Measurements from ENCODE around the gene NONO.
"Not testable (repeated sequence)": the region's sequence is repeated elsewhere in the genome, so short reads cannot be mapped to it uniquely, and the experiment has no call there.

NONO gene

DNA sequence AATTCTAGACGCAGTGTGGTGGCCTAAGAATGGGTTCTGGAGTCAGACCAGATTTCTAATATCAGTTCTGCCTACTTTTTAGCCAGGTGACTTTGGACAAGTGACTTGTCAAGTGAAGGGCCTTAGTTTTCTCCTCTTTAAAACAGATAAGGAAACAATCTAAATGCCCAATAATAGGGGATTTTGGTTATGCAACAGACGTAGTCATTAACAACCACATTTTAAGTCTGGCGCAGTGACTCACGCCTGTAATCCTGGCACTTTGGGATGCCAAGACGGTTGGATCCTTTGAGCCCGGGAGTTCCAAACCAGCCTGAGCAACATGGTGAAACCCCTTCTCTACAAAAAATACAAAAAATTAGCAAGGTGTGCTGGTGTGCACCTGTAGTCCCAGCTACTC is 27.4 kb upstream of the NONO start:
- ATAC-seq (replicated peaks): no peak
- no peak for DNase-seq
- H3K4me3 Mint-ChIP-seq: peak overlapping the region in 1 of 2 donors; percentile 89
- H3K36me3 Mint-ChIP-seq: peaks cover 2 to 3% of the 10 kb centered on the region in 2 donors
- peaks cover 15 to 32% of the 10 kb centered on the region in 2 donors for H3K4me1 Mint-ChIP-seq
- H3K27me3 Mint-ChIP-seq: no peaks in the 10 kb centered on the region
- no peaks in the 10 kb centered on the region for H3K9me3 Mint-ChIP-seq
- H3K27ac Mint-ChIP-seq: no peak overlapping the region

DNA sequence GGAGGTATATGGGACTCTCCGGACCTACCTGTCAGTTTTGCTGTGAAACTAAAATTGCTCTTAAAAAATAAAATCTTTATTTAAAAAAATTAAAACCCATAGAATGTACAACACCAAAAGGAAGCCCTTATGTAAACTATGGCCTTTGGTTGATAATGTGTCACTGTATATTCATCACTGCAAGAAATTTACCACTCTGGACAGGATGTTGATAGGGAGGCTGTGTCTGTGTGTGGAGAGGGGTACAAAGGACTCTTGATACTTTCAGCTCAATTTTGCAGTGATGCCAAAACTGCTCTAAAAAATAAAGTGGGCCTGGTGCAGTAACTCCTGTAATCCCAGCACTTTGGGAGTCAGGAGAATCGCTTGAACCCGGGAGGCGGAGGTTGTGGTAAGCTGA is 26.6 kb upstream of the NONO start:
- peaks cover 0 to 3% of the 10 kb centered on the region in 2 donors for H3K36me3 Mint-ChIP-seq
- H3K27me3 Mint-ChIP-seq: no peaks in the 10 kb centered on the region
- peaks cover 11 to 24% of the 10 kb centered on the region in 2 donors for H3K4me1 Mint-ChIP-seq
- H3K4me3 Mint-ChIP-seq: no peak overlapping the region
- no peaks in the 10 kb centered on the region for H3K9me3 Mint-ChIP-seq
- ATAC-seq (replicated peaks): no peak
- no peak for DNase-seq
- no peak overlapping the region for H3K27ac Mint-ChIP-seq

DNA sequence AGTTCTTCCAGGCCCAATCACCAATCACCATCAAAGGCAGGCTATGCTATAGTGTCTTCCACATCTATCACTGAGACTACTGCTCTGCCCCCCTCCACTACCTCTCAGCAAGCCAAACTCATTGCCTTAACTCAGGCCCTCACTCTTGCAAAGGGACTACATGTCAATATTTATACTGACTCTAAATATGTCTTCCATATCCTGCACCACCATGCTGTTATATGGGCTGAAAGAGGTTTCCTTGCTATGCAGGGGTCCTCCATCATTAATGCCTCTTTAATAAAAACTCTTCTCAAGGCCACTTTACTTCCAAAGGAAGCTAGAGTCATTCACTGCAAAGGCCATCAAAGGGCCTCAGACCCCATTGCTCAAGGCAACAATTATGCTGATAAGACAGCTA is 14.8 kb upstream of the NONO start:
- H3K36me3 Mint-ChIP-seq; ATAC-seq (replicated peaks); H3K27ac Mint-ChIP-seq; H3K9me3 Mint-ChIP-seq; H3K4me3 Mint-ChIP-seq; H3K27me3 Mint-ChIP-seq; H3K4me1 Mint-ChIP-seq; DNase-seq: not testable (repeated sequence)

DNA sequence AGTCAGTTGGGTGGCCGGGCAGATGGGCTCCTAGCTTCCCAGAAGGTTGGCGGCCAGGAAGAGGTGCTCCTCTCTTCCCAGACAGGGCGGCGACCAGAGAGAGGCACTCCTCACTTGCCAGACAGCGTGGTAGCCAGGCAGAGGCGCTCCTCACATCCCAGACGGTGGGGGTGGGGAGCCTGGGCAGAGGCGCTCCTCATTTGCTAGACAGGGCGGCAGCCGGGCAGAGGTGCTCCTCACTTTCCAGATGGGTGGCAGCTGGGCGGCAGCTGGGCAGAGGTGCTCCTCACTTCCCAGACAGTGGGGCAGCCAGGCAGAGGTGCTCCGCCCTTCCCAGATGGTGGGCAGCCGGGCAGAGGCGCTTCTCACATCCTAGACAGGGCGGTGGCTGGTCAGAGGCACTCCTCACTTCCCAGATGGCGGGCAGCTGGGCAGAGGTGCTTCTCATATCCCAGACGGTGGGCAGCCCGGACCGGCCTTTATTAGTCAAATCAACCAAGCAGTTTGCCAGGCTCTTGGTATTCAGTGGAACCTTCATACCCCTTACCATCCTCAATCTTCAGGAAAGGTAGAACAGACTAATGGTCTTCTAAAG is 13.5 kb upstream of the NONO start:
- Mint-ChIP-seq H3K9me3 (no peaks in the 10 kb centered on the region), H3K4me1 (no peaks in the 10 kb centered on the region), H3K36me3 (peaks cover 0 to 6% of the 10 kb centered on the region in 2 donors), H3K27me3 (no peaks in the 10 kb centered on the region), H3K27ac (no peak overlapping the region), H3K4me3 (no peak overlapping the region)
- ATAC-seq (replicated peaks) (no peak), DNase-seq (no peak)

DNA sequence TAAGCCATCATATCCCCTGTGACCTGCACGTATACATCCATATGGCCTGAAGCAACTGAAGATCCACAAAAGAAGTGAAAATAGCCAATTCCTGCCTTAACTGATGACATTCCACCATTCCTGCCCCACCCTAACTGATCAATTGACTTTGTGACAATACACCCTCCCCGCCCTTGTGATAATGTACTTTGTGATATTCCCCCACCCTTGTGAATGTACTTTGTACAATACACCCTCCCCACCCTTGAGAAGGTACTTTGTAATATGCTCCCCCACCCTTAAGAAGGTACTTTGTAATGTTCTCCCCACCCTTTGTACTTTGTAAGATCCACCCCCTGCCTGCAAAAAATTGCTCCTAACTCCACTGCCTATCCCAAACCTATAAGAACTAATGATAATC is 11.1 kb upstream of the NONO start:
- H3K27ac Mint-ChIP-seq; H3K4me1 Mint-ChIP-seq; H3K9me3 Mint-ChIP-seq; DNase-seq; ATAC-seq (replicated peaks); H3K36me3 Mint-ChIP-seq; H3K27me3 Mint-ChIP-seq; H3K4me3 Mint-ChIP-seq: not testable (repeated sequence)

DNA sequence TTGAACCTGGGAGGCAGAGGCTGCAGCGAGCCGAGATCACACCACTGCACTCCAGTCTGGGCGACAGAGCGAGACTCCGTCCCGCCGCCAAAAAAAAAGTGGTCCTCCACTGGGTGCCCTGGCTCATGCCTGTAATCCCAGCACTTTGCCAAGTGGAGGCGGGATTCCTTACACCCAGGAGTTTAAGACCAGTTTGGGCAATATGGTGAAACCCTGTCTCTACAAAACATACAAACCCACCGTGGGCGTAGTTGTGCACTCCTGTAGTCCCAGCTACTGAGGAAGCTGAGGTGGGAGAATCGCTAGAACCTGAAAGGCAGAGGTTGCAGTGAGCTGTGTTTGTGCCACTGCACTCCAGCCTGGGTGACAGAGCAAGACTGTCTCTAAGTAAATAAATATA is 2.1 kb upstream of the NONO start:
- not testable (repeated sequence) for H3K4me3 Mint-ChIP-seq; H3K9me3 Mint-ChIP-seq; H3K36me3 Mint-ChIP-seq; H3K4me1 Mint-ChIP-seq; ATAC-seq (replicated peaks); H3K27me3 Mint-ChIP-seq; H3K27ac Mint-ChIP-seq; DNase-seq

DNA sequence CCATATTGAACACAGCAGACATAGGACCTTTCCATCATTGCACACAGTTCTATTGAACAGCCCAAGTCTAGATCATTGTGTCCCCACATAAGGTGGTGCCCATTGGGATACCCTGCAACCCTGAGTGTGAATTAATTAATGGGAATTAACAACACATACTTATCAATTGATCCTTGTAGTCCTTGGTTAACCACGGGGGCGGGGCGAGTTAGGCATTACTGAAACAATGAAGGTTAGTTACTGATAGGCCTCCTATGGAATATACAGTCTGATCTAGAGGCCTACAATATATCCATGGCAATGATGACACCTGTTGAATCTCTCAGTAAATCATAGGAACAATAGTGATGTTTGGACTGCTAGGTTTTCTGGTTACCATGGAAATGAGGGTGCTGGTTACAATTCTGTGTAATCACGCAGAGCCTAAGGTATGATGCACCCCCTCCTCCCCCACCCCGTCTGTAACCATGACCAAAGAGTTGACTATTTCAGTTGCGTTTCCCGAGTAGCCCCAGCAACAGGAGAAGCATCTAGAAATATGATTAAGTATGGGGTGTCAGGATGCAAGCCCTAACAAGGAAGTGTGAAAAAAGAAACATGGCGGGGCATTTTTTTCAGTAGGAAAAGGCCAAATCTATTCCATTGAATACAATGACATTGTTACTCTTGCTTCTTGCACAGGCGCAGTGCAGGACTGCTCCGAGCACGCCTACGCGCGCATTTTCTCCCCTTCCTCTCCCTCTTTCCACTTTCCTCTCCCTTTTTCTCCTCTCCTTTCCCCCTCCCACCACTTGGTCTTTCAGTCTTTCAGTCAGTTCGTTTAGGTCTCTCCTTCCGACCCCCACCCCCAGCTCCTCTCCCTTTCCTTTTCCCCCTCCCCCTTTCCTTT is 677 bp upstream of the NONO start:
- H3K27ac Mint-ChIP-seq: peak overlapping the region; percentile 100
- peak overlapping the region; percentile 89 to 98 for H3K4me3 Mint-ChIP-seq
- peaks cover 0 to 2% of the 10 kb centered on the region in 2 donors for H3K4me1 Mint-ChIP-seq
- peaks cover 3 to 7% of the 10 kb centered on the region in 2 donors for H3K36me3 Mint-ChIP-seq
- DNase-seq (no peak), ATAC-seq (replicated peaks) (peak; percentile 55 to 59)
- H3K27me3 Mint-ChIP-seq: no peaks in the 10 kb centered on the region
- no peaks in the 10 kb centered on the region for H3K9me3 Mint-ChIP-seq

DNA sequence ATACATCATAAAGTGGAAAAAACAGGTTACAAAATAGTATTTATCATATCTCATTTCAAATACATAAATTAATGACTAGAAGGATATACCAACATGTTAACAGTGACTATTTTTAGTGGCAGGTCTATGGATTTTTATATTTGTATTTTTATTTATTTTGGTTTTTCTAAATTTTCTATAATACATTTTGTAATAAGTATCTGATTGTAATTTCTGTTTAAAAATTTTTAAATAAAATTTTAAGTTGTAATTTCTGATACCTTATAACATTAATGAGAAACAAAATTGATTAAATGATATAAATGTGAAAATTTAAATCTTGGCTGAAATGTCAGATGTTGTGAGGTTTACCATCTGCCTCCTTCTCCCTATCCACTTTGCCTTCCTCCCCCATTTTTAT is 2.5 kb downstream of the NONO start:
- Mint-ChIP-seq H3K4me1 (peaks cover 2 to 4% of the 10 kb centered on the region in 2 donors), H3K36me3 (peaks cover 4 to 10% of the 10 kb centered on the region in 2 donors), H3K9me3 (no peaks in the 10 kb centered on the region), H3K27ac (no peak overlapping the region), H3K27me3 (no peaks in the 10 kb centered on the region), H3K4me3 (peak overlapping the region; percentile 14 to 31)
- no peak for DNase-seq
- ATAC-seq (replicated peaks): no peak

DNA sequence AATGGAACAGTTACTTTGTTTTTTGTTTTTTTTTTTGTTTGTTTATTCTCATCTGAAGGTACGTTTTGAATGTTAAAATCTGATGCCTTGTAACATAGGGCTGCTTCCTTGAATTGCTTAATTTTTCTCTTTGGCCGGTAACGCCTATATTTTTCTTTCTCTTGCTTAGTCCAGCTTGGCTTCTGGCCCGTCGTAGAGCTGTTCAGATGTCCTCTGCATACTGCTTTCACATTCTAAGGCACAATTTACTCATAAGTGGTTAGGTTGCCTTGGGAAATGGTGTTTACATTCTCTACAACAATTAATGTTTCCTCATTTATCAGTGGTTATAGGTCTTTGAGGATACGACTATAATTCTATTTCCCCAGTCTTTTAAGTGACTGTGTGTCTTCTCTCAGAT is 7.9 kb downstream of the NONO start:
- Mint-ChIP-seq H3K27ac (no peak overlapping the region), H3K4me3 (no peak overlapping the region), H3K27me3 (no peaks in the 10 kb centered on the region), H3K4me1 (peaks cover 0 to 4% of the 10 kb centered on the region in 2 donors), H3K36me3 (peaks cover 11% of the 10 kb centered on the region in 2 donors), H3K9me3 (no peaks in the 10 kb centered on the region)
- DNase-seq: no peak
- no peak for ATAC-seq (replicated peaks)

DNA sequence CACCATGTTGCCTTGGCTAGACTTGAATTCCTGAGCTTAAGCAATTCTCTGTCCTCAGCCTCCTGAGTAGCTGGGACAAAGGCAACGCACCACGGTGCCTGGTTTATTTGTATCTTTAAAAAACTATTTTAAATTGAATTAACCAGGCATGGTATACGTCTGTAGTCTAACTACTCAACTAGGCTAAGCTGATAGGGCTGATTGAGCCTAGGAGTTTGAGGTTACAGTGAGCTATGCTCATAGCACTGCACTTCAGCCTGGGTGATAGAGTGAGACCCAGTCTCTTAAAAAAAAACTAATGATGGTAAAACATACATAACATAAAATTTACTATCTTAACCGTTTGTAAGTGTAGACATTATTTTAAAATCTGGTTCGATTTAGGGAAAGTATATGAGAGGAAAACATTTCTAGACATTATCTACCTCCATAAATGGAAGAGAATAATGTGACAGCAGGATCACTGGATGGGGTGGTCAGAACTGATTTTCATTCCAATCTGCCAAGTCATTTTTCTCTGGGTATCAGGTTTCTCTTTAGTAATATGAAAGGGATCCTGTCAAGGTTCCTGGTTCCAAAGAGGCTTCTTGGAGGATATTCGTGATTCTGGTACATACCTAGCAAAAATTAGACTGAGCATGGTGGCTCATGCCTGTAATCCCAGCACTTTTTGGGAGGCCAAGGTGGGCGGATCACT is 9.4 kb downstream of the NONO start:
- H3K36me3 Mint-ChIP-seq: peaks cover 11 to 16% of the 10 kb centered on the region in 2 donors
- no peak for ATAC-seq (replicated peaks)
- no peak for DNase-seq
- no peak overlapping the region for H3K4me3 Mint-ChIP-seq
- H3K27me3 Mint-ChIP-seq: no peaks in the 10 kb centered on the region
- H3K9me3 Mint-ChIP-seq: no peaks in the 10 kb centered on the region
- H3K4me1 Mint-ChIP-seq: peaks cover 0 to 4% of the 10 kb centered on the region in 2 donors
- no peak overlapping the region for H3K27ac Mint-ChIP-seq

DNA sequence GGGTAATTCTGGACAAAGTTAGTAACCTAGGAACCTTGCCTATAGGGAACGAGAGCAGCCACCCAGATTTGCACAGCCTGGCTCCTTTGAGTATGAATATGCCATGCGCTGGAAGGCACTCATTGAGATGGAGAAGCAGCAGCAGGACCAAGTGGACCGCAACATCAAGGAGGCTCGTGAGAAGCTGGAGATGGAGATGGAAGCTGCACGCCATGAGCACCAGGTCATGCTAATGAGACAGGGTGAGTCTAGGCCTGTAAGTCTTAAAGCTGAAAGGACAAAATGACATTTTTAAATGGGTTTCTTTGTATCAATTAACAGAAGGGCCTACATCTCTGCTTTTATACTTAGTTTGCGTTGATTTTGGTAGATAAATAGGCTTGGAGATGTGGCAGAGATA is 13.4 kb downstream of the NONO start:
- ATAC-seq (replicated peaks) (no peak), DNase-seq (no peak)
- H3K4me3 Mint-ChIP-seq: no peak overlapping the region
- H3K27me3 Mint-ChIP-seq: peaks cover 0 to 4% of the 10 kb centered on the region in 2 donors
- H3K36me3 Mint-ChIP-seq: peaks cover 15 to 18% of the 10 kb centered on the region in 2 donors
- H3K27ac Mint-ChIP-seq: no peak overlapping the region
- H3K9me3 Mint-ChIP-seq: no peaks in the 10 kb centered on the region
- peaks cover 2 to 13% of the 10 kb centered on the region in 2 donors for H3K4me1 Mint-ChIP-seq

DNA sequence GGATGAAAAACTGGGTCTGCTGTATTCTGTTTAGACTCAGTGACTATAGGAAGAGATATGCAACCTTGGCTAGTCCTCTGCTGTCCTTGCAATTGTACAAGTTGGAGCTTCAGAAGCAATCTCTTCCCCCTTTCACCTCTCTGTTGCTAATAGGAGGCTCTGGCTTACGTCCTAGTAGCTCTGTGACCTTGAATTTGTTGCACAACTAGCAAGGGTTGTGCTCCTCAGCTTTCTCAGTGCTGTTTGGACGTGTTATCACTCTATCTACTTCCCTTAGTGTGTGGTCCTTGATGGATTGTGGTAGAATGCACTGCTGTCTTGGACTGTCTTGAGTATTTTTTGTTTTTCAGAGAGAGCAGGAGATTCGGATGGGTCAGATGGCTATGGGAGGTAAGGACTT is 14.7 kb downstream of the NONO start:
- Mint-ChIP-seq H3K27ac (no peak overlapping the region), H3K36me3 (peaks cover 19 to 21% of the 10 kb centered on the region in 2 donors), H3K9me3 (no peaks in the 10 kb centered on the region), H3K4me3 (no peak overlapping the region), H3K27me3 (peaks cover 0 to 4% of the 10 kb centered on the region in 2 donors), H3K4me1 (peaks cover 5 to 22% of the 10 kb centered on the region in 2 donors)
- ATAC-seq (replicated peaks) (no peak), DNase-seq (no peak)

DNA sequence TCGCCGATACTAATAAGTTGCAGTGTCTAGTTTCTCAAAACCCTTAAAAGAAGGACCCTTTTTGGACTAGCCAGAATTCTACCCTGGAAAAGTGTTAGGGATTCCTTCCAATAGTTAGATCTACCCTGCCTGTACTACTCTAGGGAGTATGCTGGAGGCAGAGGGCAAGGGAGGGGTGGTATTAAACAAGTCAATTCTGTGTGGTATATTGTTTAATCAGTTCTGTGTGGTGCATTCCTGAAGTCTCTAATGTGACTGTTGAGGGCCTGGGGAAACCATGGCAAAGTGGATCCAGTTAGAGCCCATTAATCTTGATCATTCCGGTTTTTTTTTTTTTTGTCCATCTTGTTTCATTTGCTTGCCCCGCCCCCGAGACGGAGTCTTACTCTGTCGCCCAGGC is 16.6 kb downstream of the NONO start:
- not testable (repeated sequence) for H3K9me3 Mint-ChIP-seq; H3K27me3 Mint-ChIP-seq; DNase-seq; H3K4me3 Mint-ChIP-seq; ATAC-seq (replicated peaks)
- peaks cover 5 to 22% of the 10 kb centered on the region in 2 donors for H3K4me1 Mint-ChIP-seq
- H3K36me3 Mint-ChIP-seq: peaks cover 20 to 21% of the 10 kb centered on the region in 2 donors
- H3K27ac Mint-ChIP-seq: peak overlapping the region; percentile 49

DNA sequence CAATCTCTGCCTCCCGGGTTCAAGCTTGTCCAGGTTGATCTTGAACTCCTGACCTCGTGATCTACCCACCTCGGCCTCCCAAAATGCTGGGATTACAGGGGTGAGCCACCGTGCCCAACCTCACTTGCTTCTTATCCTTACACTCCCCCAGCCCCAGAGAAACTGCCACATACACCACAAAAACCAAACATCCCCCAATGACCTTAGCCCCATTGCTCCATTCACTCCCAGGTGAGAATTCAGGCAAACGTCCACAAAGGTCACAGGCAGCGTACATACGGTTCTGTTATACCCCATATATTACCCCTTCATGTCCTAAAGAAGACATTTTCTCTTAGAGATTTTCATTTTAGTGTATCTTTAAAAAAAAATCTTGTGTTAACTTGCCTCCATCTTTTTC is 17.1 kb downstream of the NONO start:
- not testable (repeated sequence) for ATAC-seq (replicated peaks); H3K27me3 Mint-ChIP-seq; H3K4me3 Mint-ChIP-seq; DNase-seq; H3K9me3 Mint-ChIP-seq
- Mint-ChIP-seq H3K36me3 (peaks cover 20 to 21% of the 10 kb centered on the region in 2 donors), H3K4me1 (peaks cover 5 to 22% of the 10 kb centered on the region in 2 donors), H3K27ac (peak overlapping the region; percentile 49)

Data from stimulated activated naive B cell treated with anti-CD40 and anti-IgM and Interleukin-4, amounts not matched to agents 10 μg/mL and 1 μg/mL and 100 μg/mL, for 72 hours (primary cell).